Measurements from ENCODE around the gene NCR3LG1. TPM values are rescaled to one million over a fixed set of nuclear protein-coding genes. Genes with fewer than 3 reads are reported as not detected.

The NCR3LG1 gene, protein sequence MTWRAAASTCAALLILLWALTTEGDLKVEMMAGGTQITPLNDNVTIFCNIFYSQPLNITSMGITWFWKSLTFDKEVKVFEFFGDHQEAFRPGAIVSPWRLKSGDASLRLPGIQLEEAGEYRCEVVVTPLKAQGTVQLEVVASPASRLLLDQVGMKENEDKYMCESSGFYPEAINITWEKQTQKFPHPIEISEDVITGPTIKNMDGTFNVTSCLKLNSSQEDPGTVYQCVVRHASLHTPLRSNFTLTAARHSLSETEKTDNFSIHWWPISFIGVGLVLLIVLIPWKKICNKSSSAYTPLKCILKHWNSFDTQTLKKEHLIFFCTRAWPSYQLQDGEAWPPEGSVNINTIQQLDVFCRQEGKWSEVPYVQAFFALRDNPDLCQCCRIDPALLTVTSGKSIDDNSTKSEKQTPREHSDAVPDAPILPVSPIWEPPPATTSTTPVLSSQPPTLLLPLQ
- polyA plus RNA-seq (2012; ENCODE audit: insufficient read depth, insufficient read length) = 6.0 TPM

DNA sequence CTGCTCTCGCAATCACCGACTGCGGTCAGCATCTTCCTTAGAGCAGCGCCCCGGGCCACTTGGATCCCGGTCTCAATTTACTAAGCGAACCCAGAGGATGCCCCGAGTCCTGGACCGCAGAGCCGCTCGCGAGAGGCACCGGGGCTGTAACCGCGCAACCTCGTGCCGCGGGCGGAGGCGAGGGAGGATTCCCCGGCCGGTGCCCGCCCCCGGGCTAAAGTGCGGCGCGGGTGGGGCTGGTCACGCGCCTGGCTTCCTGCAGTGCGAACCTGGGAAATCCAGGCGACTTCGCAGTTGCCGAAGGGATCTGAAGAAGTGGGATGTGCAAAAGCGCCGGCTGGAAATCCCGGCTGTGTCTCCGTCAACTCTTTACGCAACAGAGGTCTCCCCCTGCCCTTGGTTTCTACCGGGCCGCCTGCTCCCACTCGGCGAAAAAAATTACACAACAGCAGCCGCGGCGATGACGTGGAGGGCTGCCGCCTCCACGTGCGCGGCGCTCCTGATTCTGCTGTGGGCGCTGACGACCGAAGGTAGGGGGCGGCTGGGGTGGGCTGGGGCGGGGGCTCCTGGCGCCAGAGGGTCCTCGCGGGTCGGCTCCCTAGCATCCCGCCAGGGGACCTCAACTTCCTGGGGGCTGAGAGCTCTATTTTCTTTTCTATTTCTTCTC is at the start of gene NCR3LG1:
Gene NCR3LG1 (plus strand): TSS at position 291 of the 667 bp plus-strand sequence. CDS start 170 bp downstream, at position 461.
- H3K4me3 ChIP-seq (ENCODE audit: low read length) = peak within 1 kb of the TSS; percentile 74
- peak; percentile 32 for DNase-seq (ENCODE audit: low read depth, low spot score)

DNA sequence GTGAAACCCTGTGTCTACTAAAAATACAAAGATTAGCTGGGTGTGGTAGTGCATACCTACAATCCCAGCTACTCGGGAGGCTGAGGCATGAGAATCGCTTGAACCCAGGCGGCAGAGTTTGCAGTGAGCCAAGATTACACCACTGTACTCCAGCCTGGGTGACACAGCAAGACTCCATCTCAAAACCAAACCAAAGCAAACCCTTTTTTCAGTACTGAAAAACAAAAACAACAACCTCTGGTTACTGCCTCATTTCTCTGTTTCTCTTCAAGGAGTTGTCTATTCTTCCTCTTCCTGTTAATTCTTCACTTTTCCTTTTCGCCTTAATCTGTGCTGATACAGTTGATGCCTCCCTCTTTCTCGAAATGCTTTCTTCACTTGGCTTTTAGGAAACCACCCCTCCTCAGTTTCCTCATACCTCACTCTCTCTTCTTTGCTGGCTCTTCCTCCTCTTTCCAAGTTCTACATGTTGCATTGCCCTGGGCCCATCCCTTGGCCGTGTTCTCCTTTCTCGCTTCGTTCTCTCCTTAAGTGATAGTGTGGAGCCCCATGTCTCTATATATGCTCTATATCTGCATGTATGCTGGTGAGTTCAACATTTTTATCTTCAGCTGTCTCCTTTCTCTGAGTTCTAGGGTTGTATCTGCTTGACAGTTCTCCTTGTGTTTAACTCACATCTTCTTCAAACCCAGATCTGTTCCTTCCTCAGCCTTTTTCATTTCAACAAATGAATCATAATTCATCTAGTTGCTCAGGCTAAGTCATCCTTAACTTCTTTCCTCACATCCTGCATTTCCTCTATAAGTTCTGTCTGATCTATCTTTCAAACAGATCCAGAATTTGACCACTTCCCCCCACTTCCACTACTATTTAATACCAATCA is 38.0 kb upstream of the NCR3LG1 start:
- no peak overlapping the region for H3K4me3 ChIP-seq (ENCODE audit: low read length)
- no peak for DNase-seq (ENCODE audit: low read depth, low spot score)

DNA sequence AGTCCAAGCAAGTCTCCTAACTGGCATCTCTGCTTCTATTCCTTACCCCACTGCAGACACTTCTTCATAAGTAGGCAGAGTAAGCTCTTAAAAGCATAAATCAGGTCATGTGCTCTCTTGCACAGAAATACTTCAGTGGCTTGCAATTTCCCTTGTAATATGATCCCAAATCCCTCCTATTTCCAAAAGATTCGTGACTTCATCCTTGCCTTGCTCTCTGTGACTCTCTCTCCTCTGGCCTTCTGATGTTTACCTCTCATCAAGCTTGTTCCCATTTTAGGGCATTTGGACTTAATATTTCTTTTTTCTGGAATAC is 37.4 kb upstream of the NCR3LG1 start:
- DNase-seq (ENCODE audit: low read depth, low spot score) = no peak
- no peak overlapping the region for H3K4me3 ChIP-seq (ENCODE audit: low read length)

DNA sequence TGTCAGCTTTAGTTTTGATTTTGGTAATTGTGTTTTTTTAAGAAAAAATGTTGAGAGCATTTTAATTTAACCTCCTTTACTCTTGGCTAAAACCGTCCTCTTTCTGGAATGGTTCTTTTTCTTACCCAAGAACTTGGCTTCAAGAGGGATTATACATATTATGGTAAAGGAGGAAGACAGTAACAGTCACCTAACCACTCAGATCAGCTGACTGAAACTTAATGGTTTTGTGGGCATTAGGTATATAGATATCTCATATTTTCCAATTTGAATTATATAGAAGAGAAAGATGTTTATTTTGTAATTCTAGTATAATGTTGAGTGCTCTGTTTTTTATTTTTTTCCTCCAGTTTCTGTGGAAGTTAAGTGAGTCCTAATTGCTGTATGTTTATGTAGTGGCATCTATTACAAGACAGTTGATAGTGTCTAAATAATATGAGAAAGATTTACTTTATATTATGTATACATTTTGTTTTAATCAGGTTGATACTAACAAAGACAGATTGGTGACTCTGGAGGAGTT is 36.6 kb upstream of the NCR3LG1 start:
- H3K4me3 ChIP-seq (ENCODE audit: low read length) = no peak overlapping the region
- DNase-seq (ENCODE audit: low read depth, low spot score) = no peak

DNA sequence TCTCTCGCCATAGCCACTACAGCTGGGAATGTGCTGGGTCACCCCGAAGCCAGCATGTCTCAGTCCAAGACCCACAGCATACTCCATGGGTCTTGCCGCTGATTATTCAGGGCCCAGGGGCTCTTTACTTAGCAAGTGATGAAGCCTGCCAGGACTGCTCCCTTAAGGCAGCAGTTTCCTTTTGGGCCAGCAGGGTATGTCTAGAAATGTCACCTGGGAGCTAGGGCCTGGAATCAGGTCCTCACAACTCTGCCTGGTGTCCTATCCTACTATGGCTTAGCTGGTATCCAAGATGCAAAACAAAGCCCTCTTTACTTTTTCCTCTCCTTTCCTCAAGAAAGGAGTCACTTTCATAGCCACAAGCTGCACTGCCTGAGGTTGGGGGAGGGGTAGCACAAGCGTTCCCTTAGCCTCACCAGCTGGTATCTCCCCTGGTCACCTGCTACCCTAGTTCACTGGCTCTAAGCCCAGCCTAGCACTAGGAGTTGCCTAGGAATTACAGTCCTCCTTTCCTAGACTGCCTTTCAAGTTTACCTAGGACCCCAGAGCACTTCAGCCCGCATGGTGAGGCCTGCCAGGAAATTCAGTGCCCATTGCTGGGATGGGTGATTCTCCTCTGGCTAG is 22.6 kb upstream of the NCR3LG1 start:
- no peak for DNase-seq (ENCODE audit: low read depth, low spot score)
- H3K4me3 ChIP-seq (ENCODE audit: low read length) = no peak overlapping the region

DNA sequence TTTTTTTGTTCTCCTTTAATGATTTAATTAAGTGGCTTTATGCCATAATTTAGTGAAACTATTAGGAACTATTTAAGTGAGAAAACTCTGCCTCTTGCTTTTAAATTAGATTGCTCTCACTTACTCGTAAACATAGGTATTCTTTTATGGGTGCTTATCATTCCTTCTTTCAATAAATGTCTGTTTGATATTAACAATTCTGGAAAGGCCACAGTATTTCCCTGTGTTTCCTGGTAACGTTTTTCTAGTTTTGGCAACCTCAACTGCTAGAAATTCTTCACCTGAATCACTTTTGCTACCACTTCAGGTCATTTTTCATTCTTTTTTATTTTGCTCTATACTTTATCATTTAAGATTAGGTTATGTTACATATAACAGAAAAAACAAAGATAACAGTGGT is 19.9 kb upstream of the NCR3LG1 start:
- no peak for DNase-seq (ENCODE audit: low read depth, low spot score)

DNA sequence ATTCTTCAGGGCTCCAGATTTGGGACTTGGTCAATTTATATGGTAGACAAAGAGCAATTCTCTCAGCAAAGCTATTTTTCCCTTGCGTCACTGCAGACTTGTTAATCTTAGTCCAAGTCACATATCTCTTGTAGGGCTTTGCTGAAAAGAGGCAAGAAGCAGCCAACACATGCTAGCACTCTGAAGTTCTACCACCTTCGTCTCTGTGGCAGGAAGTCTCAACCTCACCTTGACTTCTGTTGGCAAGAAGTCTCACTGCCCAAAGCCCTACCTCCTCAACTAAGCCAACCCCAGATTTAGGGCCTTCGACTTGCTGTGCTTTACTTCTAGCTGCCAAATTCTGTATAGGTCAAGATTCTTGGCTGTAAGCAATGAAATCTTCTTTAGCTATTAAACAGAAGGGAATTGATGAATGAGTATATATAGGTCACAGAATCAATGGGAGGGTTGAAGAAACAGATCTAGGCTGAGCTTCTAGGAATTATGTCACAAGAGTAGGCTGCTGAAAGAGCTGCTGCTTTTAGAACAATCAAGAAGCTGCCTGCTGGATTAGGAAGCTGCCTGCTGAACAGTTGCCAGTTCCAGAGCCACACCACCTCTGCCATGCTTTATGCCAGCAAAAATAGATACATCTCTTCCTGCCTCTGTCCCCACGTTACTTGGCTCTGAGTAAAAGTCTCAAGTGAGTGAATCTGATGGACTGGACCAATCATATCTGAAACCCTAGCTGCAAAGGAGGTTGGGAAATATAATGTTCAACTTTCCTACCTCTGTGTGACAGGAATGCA is 17.6 kb upstream of the NCR3LG1 start:
- DNase-seq (ENCODE audit: low read depth, low spot score) = peak; percentile 71
- H3K4me3 ChIP-seq (ENCODE audit: low read length) = no peak overlapping the region

More for the DNA sequence above, 19.9 kb upstream of the NCR3LG1 start:
- H3K4me3 ChIP-seq (ENCODE audit: low read length) = no peak overlapping the region

DNA sequence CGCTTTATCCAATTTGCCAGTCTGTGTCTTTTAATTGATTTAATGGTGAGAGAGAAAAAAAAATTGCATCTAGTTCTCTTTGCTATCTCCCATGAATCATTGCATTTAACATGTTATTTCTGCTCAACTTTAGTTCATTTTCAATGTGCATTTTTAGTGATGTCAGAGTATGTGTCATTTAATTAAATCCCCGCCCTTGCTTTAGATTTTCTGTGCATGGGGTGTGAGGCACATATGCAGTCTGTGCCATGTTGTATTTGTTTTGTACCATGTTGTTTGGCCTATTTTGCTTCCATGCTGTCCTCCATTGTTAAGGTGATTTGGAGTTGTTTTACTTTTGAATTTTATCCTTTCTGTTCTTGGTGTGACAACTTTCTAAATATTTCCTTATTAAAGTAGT is 8.3 kb upstream of the NCR3LG1 start:
- no peak for DNase-seq (ENCODE audit: low read depth, low spot score)

DNA sequence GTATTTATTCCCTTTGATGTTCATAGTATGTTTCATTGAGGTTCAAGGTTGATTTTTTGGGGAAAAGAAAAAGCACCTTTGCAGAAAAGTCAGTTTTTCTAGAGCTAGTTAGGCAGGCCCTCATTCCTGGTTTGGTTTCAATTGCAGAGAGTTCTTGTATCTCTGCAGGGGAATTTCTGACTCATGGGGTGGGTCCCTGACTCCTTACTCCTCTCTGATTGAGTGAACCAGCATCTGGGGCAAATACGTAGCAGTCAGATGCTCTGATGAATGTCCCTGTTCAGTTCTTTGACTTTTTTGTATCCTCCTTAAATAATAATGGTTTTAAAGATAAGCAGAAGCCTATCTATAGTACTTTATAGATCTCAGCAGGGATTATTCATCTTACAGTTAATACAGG is 7.7 kb upstream of the NCR3LG1 start:
- no peak for DNase-seq (ENCODE audit: low read depth, low spot score)
- no peak overlapping the region for H3K4me3 ChIP-seq (ENCODE audit: low read length)

More for the DNA sequence above, 8.3 kb upstream of the NCR3LG1 start:
- H3K4me3 ChIP-seq (ENCODE audit: low read length) = no peak overlapping the region

DNA sequence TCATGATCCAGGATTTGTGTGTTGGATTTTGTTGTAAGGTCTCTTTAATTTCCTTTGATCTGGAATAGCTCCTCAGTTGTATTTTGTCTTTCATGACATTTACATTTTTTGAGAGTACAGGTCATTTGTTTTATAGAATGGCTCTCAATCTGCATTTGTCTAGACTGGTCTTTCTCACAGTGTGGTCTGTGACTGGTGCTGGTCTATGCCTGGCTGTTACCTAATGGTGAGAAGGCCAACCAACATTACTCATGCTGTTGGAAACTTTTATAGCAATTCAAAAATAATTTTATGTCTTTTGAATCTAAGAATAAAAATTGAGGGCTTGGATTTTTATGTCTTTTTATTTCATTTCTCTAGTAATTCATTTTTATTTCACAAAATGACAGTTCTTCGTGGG is 3.9 kb upstream of the NCR3LG1 start:
- H3K4me3 ChIP-seq (ENCODE audit: low read length) = no peak overlapping the region
- no peak for DNase-seq (ENCODE audit: low read depth, low spot score)

DNA sequence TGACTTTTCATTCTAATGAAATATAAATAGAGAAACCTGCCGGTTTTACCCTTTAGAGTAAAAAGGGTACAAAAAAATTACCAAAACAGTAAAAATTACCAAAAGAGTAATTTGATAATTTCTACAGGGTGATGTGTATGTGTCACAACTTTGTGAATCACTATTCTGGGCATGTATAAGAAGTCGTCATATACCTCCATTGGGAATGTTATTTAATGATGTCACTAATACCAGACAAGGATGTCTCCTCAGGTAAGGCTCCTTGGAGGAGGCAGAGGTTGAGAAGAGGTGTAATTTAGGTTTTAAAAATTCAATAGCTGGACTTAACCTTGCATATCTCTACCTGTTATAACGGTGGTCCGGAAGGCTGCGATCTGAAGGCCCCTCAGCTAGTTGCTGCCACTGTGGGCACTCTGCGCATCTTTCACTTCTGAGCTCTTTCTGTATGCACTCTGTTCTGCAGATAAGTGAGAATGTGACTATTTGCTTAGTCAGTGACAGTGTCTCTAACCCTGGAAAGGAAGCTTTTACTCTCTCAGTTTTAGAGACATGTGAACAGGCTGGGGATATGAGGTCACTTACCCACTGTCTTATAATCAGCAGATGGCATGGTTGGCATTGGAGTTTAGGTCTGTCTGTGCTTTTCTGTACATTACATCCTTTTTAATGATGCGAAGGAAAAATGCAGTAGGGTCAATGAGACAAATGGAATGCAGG is 987 bp upstream of the NCR3LG1 start:
- no peak for DNase-seq (ENCODE audit: low read depth, low spot score)
- H3K4me3 ChIP-seq (ENCODE audit: low read length) = no peak overlapping the region

DNA sequence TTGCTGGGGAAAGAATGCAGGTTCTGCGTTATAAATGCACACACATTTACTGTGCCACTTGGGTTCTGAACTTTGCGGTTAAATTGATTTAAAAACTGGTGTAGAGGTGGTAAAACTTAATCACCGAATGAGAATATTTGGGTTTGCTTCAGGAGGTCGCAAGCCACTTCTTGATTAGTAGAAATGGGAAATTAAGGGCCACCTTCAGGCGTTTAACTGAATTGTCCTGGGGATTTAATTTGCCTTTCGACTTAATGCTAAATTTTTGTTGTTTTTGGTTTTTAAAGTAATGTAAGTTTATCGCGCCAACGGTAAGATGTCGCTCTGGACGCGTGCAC is 459 bp upstream of the NCR3LG1 start:
- peak overlapping the region; percentile 74 for H3K4me3 ChIP-seq (ENCODE audit: low read length)
- DNase-seq (ENCODE audit: low read depth, low spot score) = peak; percentile 32

DNA sequence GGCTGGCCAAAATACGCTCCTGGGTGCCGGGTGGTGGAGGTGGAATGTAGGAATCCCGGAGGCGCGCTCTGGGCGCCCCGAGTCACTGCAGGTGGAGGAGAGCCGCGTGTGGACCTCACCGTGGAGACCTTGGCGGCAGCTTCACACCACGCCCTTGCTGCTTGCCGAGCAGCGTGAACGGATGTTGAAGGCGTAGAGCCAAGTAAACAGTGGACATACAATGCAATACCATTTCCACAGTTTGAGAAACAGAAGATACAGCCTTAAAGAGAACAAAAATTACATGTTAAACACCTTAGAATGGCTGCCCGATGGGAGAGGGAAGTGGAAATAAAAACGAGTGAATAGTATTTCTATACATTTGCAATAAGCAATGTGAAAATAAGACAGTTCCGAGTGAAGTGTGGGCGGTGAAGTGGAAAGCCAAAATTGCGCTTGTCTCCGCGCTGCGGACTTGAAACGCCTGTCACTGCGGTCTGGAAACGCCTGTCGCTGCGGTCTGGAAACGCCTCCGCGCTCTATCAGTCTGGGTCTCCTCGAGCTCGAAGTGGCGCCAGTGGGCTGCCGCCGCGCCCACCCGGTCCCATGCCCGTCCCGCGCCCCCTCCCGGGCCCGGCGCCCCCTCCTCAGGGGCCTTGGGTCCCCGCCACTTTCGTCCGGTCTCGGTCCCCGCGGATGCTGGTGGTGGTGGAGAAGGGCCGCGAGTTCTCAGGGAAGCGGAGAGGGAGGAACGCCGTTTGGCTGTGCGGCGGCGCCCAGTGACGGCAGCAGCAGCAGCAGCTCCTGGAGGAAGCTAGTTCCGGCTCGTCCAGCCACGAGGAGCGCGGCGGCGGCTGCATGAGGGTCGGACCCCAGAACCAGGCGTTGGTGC is 1.6 kb downstream of the NCR3LG1 start:
- peak; percentile 59 for DNase-seq (ENCODE audit: low read depth, low spot score)
- peak overlapping the region; percentile 74 for H3K4me3 ChIP-seq (ENCODE audit: low read length)

DNA sequence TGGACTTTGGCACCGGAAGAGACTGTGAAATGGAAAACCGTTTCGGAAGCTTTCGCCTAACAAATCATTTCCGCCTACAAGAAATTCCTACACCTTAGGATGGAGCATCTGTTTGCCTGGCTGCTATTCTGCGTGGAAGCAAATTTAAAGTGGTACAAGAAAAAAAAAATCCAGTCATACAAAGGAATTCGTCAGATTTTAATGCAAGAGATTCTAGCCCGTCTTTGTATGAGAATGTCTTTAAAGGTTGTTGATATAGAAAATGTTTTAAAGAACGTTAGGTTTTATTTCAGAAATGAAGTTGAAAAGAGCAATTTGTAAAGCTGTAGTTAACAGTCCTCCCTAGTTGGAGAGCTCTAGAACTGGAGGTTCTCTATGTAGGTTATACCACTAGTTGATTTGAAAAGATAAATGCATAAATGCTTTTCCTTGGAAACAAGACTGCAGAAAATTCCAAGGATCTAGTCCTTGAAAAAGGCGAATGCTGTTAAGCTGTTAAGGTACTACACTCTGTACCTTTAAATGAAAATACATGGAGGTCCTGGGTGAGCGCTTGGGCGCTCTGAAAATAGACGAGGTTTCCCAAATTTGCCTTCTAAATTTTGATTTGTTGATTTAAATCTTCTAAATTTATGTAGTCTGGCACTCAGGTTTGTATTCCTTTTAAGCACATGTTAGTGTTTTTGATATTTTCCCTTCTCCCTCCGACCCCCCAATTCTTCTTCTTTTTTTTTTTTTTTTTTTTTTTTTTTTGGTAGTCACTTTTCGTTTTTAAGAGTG is 2.4 kb downstream of the NCR3LG1 start:
- DNase-seq (ENCODE audit: low read depth, low spot score) = no peak
- peak overlapping the region; percentile 74 for H3K4me3 ChIP-seq (ENCODE audit: low read length)

DNA sequence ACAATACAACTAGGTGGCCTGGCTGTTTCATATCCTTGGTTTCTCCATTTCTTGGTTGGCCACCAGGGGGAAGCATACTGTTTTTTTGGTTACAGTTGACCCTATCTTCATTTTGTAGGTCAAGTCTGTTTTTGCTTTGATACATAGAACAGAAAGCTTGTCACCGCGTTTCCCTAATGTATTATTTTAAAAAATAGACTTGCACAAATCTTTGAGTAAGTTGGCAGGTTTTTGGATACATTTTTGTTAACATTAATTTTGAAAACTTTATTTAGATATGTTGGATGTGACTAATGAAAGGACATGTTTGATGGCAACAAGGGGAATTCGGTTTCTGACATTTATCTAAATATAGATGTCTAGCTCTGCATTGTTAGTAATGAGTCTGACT is 3.0 kb downstream of the NCR3LG1 start:
- H3K4me3 ChIP-seq (ENCODE audit: low read length) = peak overlapping the region; percentile 74
- peak; percentile 84 for DNase-seq (ENCODE audit: low read depth, low spot score)

DNA sequence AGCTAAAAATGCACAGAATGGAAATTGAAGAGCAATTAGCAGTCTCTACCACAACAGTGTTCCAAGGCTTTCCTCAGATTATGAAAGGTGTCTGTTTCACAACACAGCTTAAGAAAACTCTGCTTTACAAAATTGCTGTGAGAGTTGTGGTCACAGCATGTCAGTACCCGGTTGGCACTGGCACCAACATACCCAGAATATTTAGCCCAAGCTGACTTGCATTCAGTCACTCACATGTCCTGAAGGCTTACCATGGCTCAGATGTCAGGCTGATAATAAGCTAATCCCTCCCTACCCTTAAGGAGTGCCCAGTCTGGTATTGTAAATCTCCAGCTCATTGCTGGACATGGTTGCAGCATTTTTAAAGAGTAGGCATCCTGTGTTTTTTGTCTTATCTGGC is 14.9 kb downstream of the NCR3LG1 start:
- no peak overlapping the region for H3K4me3 ChIP-seq (ENCODE audit: low read length)
- DNase-seq (ENCODE audit: low read depth, low spot score) = no peak
